ENCODE measurements around the gene C21orf91. TPM values are rescaled to one million over a fixed set of nuclear protein-coding genes. Genes with fewer than 3 reads are reported as not detected.

C21orf91 gene
- total RNA-seq, 1 donor from 2014 or later = 16.8 TPM

DNA sequence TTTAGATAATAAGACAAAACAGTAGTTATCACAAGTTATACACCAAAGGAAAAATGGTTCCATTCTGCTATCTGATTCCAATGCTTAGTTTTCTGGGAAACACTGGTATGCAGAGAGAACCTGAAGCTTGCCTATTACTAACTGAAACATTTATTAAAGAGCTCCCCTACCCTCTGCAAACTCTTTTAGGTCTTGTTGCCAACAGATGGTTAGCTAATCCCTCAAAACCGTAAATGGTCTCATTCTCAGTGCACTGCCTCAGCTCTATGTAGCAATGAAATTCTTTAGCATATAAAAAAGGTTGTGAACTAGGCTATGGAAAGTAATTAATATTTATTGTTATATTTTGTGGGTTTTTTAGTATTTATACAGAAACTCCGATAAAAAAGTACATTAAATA, 20.4 kb downstream of the C21orf91 start:
- H3K9me3 ChIP-seq = no peaks in the 10 kb centered on the region
- peaks cover 5% of the 10 kb centered on the region for H3K36me3 ChIP-seq
- H3K4me3 ChIP-seq = no peak overlapping the region
- intact Hi-C loops (cut with DNase I) = no loop called here
- DNase-seq = no peak
- no peak overlapping the region for H3K27ac ChIP-seq
- peaks cover 13% of the 10 kb centered on the region for H3K4me1 ChIP-seq
- no peak for ATAC-seq
- no peaks in the 10 kb centered on the region for H3K27me3 ChIP-seq
- TF ChIP-seq, protein P1, sequence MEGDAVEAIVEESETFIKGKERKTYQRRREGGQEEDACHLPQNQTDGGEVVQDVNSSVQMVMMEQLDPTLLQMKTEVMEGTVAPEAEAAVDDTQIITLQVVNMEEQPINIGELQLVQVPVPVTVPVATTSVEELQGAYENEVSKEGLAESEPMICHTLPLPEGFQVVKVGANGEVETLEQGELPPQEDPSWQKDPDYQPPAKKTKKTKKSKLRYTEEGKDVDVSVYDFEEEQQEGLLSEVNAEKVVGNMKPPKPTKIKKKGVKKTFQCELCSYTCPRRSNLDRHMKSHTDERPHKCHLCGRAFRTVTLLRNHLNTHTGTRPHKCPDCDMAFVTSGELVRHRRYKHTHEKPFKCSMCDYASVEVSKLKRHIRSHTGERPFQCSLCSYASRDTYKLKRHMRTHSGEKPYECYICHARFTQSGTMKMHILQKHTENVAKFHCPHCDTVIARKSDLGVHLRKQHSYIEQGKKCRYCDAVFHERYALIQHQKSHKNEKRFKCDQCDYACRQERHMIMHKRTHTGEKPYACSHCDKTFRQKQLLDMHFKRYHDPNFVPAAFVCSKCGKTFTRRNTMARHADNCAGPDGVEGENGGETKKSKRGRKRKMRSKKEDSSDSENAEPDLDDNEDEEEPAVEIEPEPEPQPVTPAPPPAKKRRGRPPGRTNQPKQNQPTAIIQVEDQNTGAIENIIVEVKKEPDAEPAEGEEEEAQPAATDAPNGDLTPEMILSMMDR (IDR thresholded peaks at IDR 0.05) = no peak

DNA sequence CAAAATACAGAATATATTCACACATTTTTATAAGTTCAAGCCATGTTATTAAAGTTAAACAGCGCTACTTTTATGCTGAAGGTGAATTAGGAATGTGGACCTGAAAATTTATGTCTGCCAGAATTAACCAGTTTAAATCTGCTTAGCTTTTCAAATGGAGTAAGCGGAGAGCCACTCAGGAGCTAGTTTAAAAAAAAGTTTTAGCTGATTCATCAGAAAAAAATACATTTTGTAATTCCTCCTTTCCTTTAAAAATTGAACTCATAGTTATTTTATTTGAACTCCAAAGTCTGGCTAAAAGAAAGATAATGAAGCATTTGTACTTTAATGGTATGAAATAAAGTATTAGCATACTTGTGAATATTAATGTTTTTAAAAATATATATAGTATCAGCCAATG, 21.2 kb downstream of the C21orf91 start:
- peaks cover 16% of the 10 kb centered on the region for H3K4me1 ChIP-seq
- no peak overlapping the region for H3K4me3 ChIP-seq
- H3K9me3 ChIP-seq = no peaks in the 10 kb centered on the region
- intact Hi-C loops (cut with DNase I) = no loop called here
- H3K36me3 ChIP-seq = peaks cover 5% of the 10 kb centered on the region
- ATAC-seq (no peak), DNase-seq (no peak)
- no peak overlapping the region for H3K27ac ChIP-seq
- no peaks in the 10 kb centered on the region for H3K27me3 ChIP-seq
- TF ChIP-seq, protein P1 (IDR thresholded peaks at IDR 0.05) = no peak

DNA sequence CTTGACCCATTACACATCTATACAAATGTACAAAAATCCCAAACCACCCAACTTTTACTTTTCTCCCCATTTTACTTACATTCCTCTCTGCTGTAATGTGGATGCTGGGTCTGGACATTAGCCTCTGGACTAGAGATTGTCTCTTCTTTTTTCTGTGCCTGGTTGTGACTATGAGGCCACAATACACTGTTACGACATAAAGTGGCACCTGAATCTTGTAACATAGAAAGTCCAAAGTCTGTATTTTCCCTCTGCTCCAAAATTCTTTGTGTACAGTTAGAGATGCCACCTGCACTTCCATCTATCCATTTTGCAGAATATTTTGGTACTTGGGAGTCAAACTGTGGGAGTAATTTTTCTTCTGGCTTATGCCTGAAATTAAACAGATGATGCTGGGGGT, 22.7 kb downstream of the C21orf91 start:
- no peaks in the 10 kb centered on the region for H3K9me3 ChIP-seq
- intact Hi-C loops (cut with DNase I) = no loop called here
- no peak for DNase-seq
- H3K4me3 ChIP-seq = no peak overlapping the region
- peaks cover 13% of the 10 kb centered on the region for H3K36me3 ChIP-seq
- no peaks in the 10 kb centered on the region for H3K27me3 ChIP-seq
- H3K27ac ChIP-seq = no peak overlapping the region
- TF ChIP-seq, protein P1 (IDR thresholded peaks at IDR 0.05) = no peak
- no peak for ATAC-seq
- peaks cover 16% of the 10 kb centered on the region for H3K4me1 ChIP-seq

DNA sequence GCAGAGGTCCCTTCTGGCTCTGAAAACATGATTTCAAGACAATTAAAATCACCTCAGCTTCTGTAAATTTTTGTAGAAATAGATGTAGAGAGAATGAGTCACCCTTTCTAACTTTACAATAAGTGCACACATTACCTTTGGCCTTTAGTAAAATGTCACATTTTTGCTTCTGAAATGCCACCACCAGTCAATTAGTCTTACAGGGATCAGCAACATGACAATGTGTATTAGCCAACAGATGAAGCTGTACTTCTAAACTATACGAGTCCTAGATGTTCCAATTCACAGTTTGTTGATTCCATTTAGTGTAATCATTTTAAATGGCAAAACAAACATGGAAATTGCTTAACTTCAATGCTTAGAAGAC, 23.1 kb downstream of the C21orf91 start:
- Histone ChIP-seq H3K4me1 (peaks cover 16% of the 10 kb centered on the region), H3K27me3 (no peaks in the 10 kb centered on the region), H3K4me3 (no peak overlapping the region), H3K36me3 (peaks cover 13% of the 10 kb centered on the region), H3K27ac (no peak overlapping the region), H3K9me3 (no peaks in the 10 kb centered on the region)
- intact Hi-C loops (cut with DNase I) = no loop called here
- DNase-seq (no peak), ATAC-seq (no peak)
- TF ChIP-seq, protein P1 (IDR thresholded peaks at IDR 0.05) = no peak

DNA sequence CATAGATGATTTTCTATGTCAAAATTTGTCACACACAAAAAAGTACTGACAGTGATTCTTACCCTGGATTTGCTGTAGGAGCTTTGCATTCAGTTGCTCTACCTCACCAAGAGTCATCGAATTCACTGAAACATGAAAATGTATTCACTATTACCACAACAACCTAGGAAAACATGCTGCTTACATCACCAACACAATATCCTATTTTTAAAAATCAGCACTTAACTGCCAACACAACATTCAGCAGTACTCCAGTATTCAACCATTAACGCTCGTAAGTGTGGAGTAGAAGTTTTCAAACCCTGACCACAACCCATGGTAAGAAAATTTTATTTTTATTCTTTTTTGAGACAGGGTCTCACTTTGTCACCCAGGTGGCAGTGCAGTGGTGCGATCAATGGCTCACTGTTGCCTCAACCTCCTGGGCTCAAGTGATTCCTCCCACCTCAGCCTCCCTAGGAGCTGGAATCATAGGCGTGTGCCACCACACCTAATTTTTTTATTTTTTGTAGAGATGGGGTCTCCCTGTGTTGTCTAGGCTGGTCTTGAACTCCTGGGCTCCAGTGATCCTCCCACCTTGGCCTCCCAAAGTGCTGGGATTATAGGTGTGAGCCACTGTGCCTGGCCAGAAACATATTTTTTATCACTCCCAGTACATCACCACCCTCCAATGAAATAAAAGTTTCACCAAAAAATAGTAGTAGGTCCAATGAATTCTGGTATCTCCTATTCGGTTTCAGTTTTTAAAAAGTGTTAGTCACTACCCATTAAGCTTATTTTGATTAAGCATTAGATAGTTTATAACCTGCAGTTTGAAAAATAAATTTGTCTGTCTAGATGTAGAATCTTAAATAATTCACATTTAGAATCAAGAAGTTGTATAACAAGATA, 23.8 kb downstream of the C21orf91 start:
- Histone ChIP-seq H3K4me3 (no peak overlapping the region), H3K27ac (no peak overlapping the region), H3K4me1 (peaks cover 16% of the 10 kb centered on the region), H3K9me3 (no peaks in the 10 kb centered on the region), H3K36me3 (peaks cover 13% of the 10 kb centered on the region), H3K27me3 (no peaks in the 10 kb centered on the region)
- TF ChIP-seq, protein P1 (IDR thresholded peaks at IDR 0.05) = no peak
- no peak for ATAC-seq
- intact Hi-C loops (cut with DNase I) = no loop called here
- DNase-seq = no peak

Data from upper lobe of right lung (tissue), 1 donor.